RWPE2 (cell line): ENCODE measurements around the gene GAPDHS.

Experiments
- ATAC-seq: fragments of 200-7000 bp; cut with Tn5 transposase; 3 replicates; pipeline ENCODE4 v1.9.1; 2021; ENCODE audit warnings: low read depth
- DNase-seq: peaks from one replicate; pipeline ENCODE4 v3.0.0-alpha.2; 2020; ENCODE audit warnings: low spot score
- H3K27ac ChIP-seq: fragments of 450-650 bp; 2 replicates; pipeline ENCODE4 v1.5.1; 2017; ENCODE audit warnings: mild to moderate bottlenecking; ENCODE audit not compliant: poor library complexity, severe bottlenecking
- H3K27me3 ChIP-seq: fragments of 250-450 bp; sonication (Bioruptor Pico); 2 replicates; pipeline ENCODE4 v1.5.1; 2021; ENCODE audit warnings: mild to moderate bottlenecking, moderate library complexity; ENCODE audit not compliant: insufficient read depth, poor library complexity, severe bottlenecking
- H3K36me3 ChIP-seq: fragments of 250-450 bp; sonication (Bioruptor Pico); 2 replicates; pipeline ENCODE4 v1.5.1; 2020; ENCODE audit warnings: low read depth, mild to moderate bottlenecking, moderate library complexity
- H3K4me1 ChIP-seq: fragments of 250-450 bp; sonication (Bioruptor Pico); 2 replicates; pipeline ENCODE4 v1.5.1; 2021; ENCODE audit warnings: mild to moderate bottlenecking, moderate library complexity; ENCODE audit not compliant: insufficient read depth, poor library complexity, severe bottlenecking
- H3K4me3 ChIP-seq: fragments of 250-450 bp; sonication (Bioruptor Pico); 2 replicates; pipeline ENCODE4 v1.5.1; 2021; ENCODE audit warnings: mild to moderate bottlenecking, moderate library complexity; ENCODE audit not compliant: severe bottlenecking
- H3K9me3 ChIP-seq: fragments of 250-450 bp; sonication (Bioruptor Pico); 2 replicates; pipeline ENCODE4 v1.5.1; 2021; ENCODE audit warnings: mild to moderate bottlenecking, moderate library complexity; ENCODE audit not compliant: severe bottlenecking
- CTCF ChIP-seq: fragments of 450-650 bp; IDR thresholded peaks from one replicate; pipeline ENCODE4 v1.5.1; 2017; ENCODE audit warnings: mild to moderate bottlenecking, moderate library complexity; ENCODE audit not compliant: poor library complexity, severe bottlenecking

GAPDHS gene

GRCh38 chr19:35509861-35510625, 23.2 kb upstream of the GAPDHS start:
- ATAC-seq, result peak; percentile 81
- peak overlapping the region; percentile 93 for H3K27ac ChIP-seq
- peak; percentile 84 for DNase-seq
- H3K4me3 ChIP-seq, result peak overlapping the region; percentile 42
- no peaks in the 10 kb centered on the region for H3K9me3 ChIP-seq
- no peaks in the 10 kb centered on the region for H3K27me3 ChIP-seq
- peak; percentile 96 for TF ChIP-seq CTCF
- peaks cover 40% of the 10 kb centered on the region for H3K36me3 ChIP-seq
- H3K4me1 ChIP-seq, result peaks cover 9% of the 10 kb centered on the region

- Histone ChIP-seq H3K36me3 (peaks cover 34% of the 10 kb centered on the region), H3K9me3 (no peaks in the 10 kb centered on the region), H3K27ac (peak overlapping the region; percentile 93), H3K4me3 (peak overlapping the region; percentile 42), H3K27me3 (no peaks in the 10 kb centered on the region), H3K4me1 (peaks cover 9% of the 10 kb centered on the region)
- DNase-seq (no peak), ATAC-seq (no peak)
- TF ChIP-seq CTCF, result peak; percentile 67
Observed at GRCh38 chr19:35510626-35510964, 22.7 kb upstream of the GAPDHS start.

GRCh38 chr19:35511337-35511736, 21.9 kb upstream of the GAPDHS start:
- peaks cover 9% of the 10 kb centered on the region for H3K4me1 ChIP-seq
- no peaks in the 10 kb centered on the region for H3K27me3 ChIP-seq
- no peak for DNase-seq
- no peak for ATAC-seq
- no peaks in the 10 kb centered on the region for H3K9me3 ChIP-seq
- H3K27ac ChIP-seq, result no peak overlapping the region
- no peak for TF ChIP-seq CTCF
- H3K4me3 ChIP-seq, result no peak overlapping the region
- peaks cover 27% of the 10 kb centered on the region for H3K36me3 ChIP-seq

GRCh38 chr19:35512831-35513627, 20.2 kb upstream of the GAPDHS start:
- no peak for DNase-seq
- Histone ChIP-seq H3K27ac (no peak overlapping the region), H3K27me3 (no peaks in the 10 kb centered on the region), H3K9me3 (no peaks in the 10 kb centered on the region), H3K4me1 (peaks cover 9% of the 10 kb centered on the region), H3K36me3 (peaks cover 10% of the 10 kb centered on the region), H3K4me3 (no peak overlapping the region)
- ATAC-seq, result no peak
- TF ChIP-seq CTCF, result no peak
